ENCODE results near the gene RAB37. TPM values are rescaled to one million over a fixed set of nuclear protein-coding genes. Genes with fewer than 3 reads are reported as not detected.
A peak's percentile ranks its signal among the peaks of the same experiment; 100 is the strongest.

Gene RAB37
- total RNA-seq, 1 experiment from 2014 or later, result 8.9 TPM

- Mint-ChIP-seq H3K36me3 (no peaks in the 10 kb centered on the region), H3K27me3 (ENCODE audit: low read depth) (peaks cover 18% of the 10 kb centered on the region), H3K27ac (no peak overlapping the region), H3K4me3 (peak overlapping the region; percentile 81), H3K9me3 (no peaks in the 10 kb centered on the region), H3K4me1 (peaks cover 34% of the 10 kb centered on the region)
- ChIA-PET CTCF (interaction anchor here (0.6 to 5.2 kb wide), 55 partner anchors 8 to 380 kb away, joined by 3 to 296 read pairs (median 5); partner anchors contain the start of genes CD300A, CD300H, FDXR and GRIN2C), POLR2A (interaction anchor here (0.5 to 3.2 kb wide), 6 partner anchors 8 to 236 kb away, joined by 3 to 13 read pairs (median 6); partner anchors contain the start of gene NAT9)
- peak; percentile 77 for DNase-seq (ENCODE audit: low spot score)
- 0 out of 2 replicates have a peak, but pooled peaks have one; percentile 4 for TF ChIP-seq FOXP1 (CRISPR knock-in tag; IDR thresholded peaks at IDR 0.05; ENCODE audit: borderline replicate concordance)
- peak; percentile 70 for TF ChIP-seq HMGXB4 (CRISPR knock-in tag; IDR thresholded peaks at IDR 0.05)
- TF ChIP-seq ZNF263 (CRISPR knock-in tag; IDR thresholded peaks at IDR 0.05; ENCODE audit: low read depth), result peak; percentile 90
- TF ChIP-seq SP1 (CRISPR knock-in tag; conservative IDR thresholded peaks at IDR 0.05), result peak; percentile 47; the same call in 1 of the 2 replicates
- no peak for TF ChIP-seq ZBTB21 (CRISPR knock-in tag; IDR thresholded peaks at IDR 0.05; ENCODE audit: borderline replicate concordance)
- TF ChIP-seq ZNF532 (CRISPR knock-in tag; IDR thresholded peaks at IDR 0.05; ENCODE audit: borderline replicate concordance), result no peak
- TF ChIP-seq CREM (CRISPR knock-in tag; IDR thresholded peaks at IDR 0.05), result 0 out of 2 replicates have a peak, but pooled peaks have one; percentile 49
- TF ChIP-seq ETV6 (CRISPR knock-in tag; IDR thresholded peaks at IDR 0.05), result peak; percentile 65; the same call in 1 of the 2 replicates
- 0 out of 2 replicates have a peak, but pooled peaks have one; percentile 44 for TF ChIP-seq MYBL2 (CRISPR knock-in tag; IDR thresholded peaks at IDR 0.05)
- TF ChIP-seq NFYB (CRISPR knock-in tag; conservative IDR thresholded peaks at IDR 0.05; ENCODE audit: low read depth), result no peak
- TF ChIP-seq AR (CRISPR knock-in tag; IDR thresholded peaks at IDR 0.05), result no peak
- TF ChIP-seq E2F4 (CRISPR knock-in tag; IDR thresholded peaks at IDR 0.05; ENCODE audit: borderline replicate concordance, low read depth), result no peak
- no peak for TF ChIP-seq ZMAT4 (CRISPR knock-in tag; IDR thresholded peaks at IDR 0.05)
- peak; percentile 59 for ATAC-seq
These were observed 419 bp downstream of the RAB37 start for GRCh38 chr17:74737299-74738050.

All from WTC11 (cell line).